Activated CD8-positive, alpha-beta memory T cell treated with anti-CD3 and anti-CD28 coated beads for 4 hours (primary cell): ENCODE results near the gene FGF6.

Experiments
- DNase-seq, 2 donors: peaks; one replicate each; pipeline ENCODE4 v3.0.0-alpha.2; 2020; ENCODE audit warnings: low read depth in 2 of 2

The FGF6 gene

GRCh38 chr12:4447151-4447550, 1.5 kb upstream of the FGF6 start:
- DNase-seq, result no peak

- no peak for DNase-seq
These were observed 720 bp upstream of the FGF6 start for GRCh38 chr12:4446335-4446734.

- DNase-seq, result no peak
These were observed 1.6 kb downstream of the FGF6 start for GRCh38 chr12:4444031-4444430.

- DNase-seq, result no peak
These were observed 2.0 kb downstream of the FGF6 start for GRCh38 chr12:4443616-4444015.

GRCh38 chr12:4441355-4442335, 4.0 kb downstream of the FGF6 start:
- no peak for DNase-seq

GRCh38 chr12:4440187-4440941, 5.3 kb downstream of the FGF6 start:
- no peak for DNase-seq

GRCh38 chr12:4439736-4440135, 5.9 kb downstream of the FGF6 start:
- DNase-seq, result no peak

GRCh38 chr12:4438834-4439596, 6.6 kb downstream of the FGF6 start:
- DNase-seq, result no peak

GRCh38 chr12:4435537-4435936, 10.1 kb downstream of the FGF6 start:
- DNase-seq, result no peak

GRCh38 chr12:4434706-4435425, 10.7 kb downstream of the FGF6 start:
- no peak for DNase-seq

GRCh38 chr12:4434301-4434700, 11.3 kb downstream of the FGF6 start:
- DNase-seq, result no peak

GRCh38 chr12:4433745-4434058, 11.9 kb downstream of the FGF6 start:
- no peak for DNase-seq

- no peak for DNase-seq
These were observed 12.5 kb downstream of the FGF6 start for GRCh38 chr12:4432878-4433744.

- no peak for DNase-seq
These were observed 13.7 kb downstream of the FGF6 start for GRCh38 chr12:4431866-4432265.

GRCh38 chr12:4431436-4431835, 14.2 kb downstream of the FGF6 start:
- no peak for DNase-seq

- no peak for DNase-seq
These were observed 21.2 kb downstream of the FGF6 start for GRCh38 chr12:4424422-4424821.

GRCh38 chr12:4423528-4424195, 22.0 kb downstream of the FGF6 start:
- no peak for DNase-seq

- no peak for DNase-seq
These were observed 22.6 kb downstream of the FGF6 start for GRCh38 chr12:4422985-4423384.

GRCh38 chr12:4421590-4422031, 24.0 kb downstream of the FGF6 start:
- DNase-seq, result no peak

GRCh38 chr12:4420138-4420670, 25.4 kb downstream of the FGF6 start:
- DNase-seq, result no peak
